ENCODE results near the gene PAQR9.

PAQR9 gene

DNA sequence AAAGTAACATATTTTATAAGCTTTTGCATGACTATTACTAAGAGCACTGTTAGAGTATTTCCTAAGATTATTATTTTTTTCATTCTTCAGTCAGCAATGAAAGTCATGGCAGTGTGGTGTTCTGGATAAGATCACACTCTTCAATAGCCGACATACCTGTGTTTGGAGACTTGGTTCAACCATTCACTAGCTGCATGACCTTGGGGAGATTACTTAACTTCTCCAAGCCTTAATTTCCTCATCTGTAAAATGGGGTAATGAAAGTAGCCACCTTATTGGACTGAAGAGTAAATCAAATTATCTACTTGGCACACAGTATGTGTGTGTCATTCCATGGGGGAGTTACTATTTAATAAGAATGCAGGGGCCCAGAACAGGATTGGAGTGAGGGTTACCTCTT, 50.0 kb downstream of the PAQR9 start:
- no peak for DNase-seq

DNA sequence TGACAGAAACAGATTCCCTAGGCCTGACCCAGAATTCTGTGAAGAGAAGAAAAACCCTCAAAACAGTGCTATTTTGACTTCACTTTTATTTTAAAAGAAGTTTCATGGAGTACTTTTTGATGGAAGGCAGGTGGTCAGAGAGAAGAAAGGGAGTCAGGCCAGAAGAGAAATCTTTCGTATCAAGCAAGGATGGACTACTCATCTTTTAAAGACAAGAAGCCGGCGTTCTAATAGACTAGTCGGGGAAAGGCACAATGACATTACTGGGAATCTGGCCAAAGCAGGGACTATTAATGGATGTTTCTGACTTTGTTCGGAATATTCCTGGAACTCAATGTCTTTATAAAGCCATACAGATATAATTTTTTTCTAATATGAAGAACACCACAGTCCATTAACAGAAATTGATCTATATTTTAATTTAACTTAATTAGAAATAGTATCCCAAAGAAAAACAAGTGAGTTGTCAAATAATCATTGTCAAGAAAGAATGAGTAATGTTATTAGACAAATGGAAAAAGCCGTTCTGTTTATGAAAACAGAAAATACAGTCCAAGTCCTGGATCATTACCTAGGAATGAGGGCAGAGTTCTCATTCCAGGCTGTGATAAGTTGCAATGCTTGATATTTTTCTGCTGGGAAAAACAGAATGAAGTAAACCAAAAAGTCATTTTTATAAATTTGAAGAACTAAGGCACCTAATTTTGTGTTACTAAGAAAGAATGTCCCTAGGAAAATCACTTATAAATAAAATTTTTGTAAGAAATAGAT, 50.9 kb downstream of the PAQR9 start:
- no peak for DNase-seq
